NCI-H524 treated with DMSO at 0.1 percent for 48 hours (cell line): Measurements from ENCODE around the gene RIOK2.

Experiments used
- DNase-seq: peaks from one replicate; lab custom pipeline; 2025; lab: John Stamatoyannopoulos, UW

Gene RIOK2

DNA sequence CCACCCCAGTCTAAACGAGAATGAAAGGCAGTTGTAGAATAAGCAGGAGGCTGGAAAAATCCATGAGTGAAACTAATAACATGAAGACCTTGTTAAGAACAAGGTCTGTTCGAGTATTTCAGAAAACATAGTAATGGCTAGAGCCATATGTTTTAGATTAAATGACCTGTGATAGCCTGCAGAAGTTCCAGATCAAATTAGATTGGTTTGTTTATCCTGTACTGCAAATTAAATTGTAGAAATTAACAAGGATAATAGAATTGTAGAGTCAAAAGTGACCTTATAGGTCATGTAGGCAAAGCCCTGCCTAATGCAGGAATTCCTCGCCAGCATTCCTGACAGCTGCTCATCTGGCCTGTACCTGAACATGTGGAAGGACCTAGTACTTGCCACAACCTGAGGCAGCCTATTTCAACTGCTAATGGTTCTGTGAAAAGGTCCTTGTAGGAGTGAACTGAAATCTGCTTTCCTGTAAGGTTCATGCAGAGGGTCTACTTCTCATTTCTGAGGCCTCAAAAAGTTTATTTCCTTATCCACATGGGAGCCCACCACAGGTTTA is 57.8 kb downstream of the RIOK2 start:
- DNase-seq: no peak

DNA sequence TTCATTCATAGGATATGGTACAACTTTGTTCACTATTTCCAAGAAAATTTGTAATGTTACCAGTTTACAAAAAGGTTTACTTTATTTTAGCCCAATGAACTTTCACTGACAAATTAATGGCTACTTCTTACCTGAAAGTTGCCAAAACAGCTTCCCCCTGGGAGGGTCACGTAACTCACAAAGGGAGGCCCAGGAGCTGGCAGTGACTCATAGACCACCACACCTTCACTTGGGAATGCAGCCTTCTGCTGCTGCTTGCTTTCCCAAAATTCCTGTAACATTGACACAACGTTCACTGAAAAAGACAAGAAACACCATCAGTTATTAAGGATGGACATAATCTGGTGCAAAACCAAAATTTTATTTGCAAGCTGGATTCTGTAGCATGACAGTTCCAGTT is 58.7 kb downstream of the RIOK2 start:
- no peak for DNase-seq

DNA sequence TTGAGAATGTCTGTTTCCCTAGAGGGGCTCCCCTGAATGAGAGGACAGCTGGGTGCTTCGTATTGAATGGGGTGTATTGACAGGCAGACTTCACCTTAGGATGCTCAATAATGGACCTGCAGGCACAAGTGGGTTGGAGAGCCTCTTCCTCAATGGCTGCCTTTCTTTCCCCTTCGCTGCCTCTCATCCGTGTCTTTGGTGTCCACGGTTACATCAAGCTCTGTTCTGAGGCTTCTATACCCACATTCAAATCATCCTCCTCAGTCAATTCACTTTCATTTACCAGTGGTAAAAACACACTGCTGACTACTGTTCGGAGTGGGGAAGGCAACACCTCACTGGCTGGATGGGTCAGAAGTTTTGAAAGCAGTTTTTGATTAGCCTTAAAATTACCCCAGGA is 61.2 kb downstream of the RIOK2 start:
- no peak for DNase-seq

DNA sequence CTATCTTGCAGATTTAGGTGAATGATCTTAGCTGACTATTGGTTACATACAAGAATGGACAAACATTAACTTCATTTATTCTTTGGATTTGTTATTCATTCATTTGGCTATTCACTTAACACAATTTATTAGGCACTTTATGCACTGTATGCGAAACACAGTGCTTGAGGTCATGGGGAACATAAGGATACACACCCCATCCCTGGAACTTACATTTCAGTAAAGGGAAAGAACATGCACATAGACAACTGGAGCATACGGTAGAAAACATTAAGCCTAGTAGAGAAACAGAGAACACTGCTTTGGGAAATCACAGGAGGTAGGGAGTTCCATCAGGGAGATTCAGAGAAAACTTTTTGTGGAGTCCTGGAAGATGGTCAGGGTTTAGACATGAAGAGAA is 62.9 kb downstream of the RIOK2 start:
- no peak for DNase-seq

DNA sequence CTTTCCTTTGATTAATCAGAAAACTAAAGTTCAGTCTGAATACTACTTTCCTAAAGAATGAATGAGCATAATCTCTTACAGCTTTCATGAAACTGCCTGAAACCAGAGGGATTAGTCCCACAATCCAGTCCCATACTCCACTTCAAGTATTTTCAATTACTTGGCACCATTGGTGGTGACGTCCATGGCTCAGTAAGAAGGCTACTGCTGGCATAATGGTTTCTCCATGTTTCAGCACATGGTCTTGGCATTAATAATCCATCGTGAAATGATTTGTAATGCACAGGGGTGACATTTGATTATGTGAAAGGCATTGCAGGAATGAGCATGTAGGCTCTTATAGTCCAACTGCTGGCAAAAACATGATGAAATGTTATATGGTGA is 64.0 kb downstream of the RIOK2 start:
- no peak for DNase-seq

DNA sequence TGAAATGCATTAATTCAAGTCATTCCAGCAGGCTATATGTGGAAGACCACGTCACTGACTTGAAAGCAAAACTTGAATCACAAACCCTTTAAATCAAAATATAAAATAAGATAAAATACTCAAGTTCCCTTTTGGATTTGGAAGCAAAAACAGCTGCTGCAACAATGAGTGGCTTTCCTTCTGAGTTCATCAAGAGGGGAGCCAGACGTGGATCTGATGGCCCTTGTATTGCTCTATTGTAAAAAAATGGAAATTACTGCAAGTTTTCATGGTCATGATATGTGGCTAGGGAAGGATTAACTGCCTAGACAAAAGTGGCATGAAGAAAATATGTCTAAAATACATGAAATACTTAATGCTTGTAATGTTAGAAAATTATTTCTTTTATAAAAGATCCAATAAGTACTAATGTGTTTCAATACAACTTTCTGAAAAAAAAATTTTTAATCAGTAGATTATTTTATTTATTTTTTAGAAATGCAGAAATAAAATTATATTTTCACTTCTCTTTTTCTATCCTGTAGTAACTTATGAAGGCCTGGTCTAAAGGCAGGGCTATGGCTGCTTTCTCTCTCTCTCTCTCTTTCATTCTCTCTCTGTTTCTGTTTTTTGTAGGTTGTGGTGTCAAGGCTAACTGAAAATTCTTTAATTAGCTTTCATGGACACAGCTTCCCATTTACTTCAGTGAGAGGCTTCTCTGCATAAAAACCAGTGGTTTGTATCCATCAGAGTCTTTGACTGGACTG is 64.6 kb downstream of the RIOK2 start:
- no peak for DNase-seq

DNA sequence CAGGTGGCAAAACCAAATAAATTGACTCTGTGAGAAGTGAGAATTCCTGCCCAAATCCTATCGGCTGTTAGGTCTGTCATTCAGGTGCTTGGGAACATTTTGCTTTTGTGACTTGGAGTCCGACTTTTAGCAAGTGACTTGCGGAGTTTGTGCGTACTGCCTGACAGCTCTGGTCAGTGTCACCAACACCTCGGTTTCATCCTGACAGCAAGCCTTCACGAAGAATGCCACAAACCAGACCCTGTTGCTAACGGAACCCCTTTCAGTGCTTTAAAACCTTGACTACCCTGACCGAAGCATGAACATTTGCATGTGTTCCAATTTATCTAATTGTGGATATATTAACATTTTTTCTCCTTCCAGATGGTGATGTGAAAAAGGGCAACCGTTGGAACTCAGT is 67.1 kb downstream of the RIOK2 start:
- no peak for DNase-seq

DNA sequence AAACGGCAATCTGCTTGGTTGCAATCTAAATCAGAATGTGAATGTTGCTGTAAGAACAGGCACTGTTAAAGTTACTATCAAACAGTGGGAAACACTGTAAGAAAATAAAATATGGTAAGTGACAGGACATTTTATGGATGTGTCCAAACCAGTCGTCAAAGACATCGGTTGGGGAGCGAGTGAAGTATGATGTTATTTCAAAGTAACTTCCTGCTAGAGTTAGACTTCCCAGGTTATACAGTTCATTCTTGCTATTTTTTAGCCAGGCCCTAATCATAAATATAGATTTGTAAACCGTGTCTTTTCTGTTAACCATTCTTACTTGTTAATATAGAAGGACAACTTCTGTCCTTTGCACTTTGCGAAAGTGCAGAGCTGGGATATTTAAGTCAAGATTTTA is 70.8 kb downstream of the RIOK2 start:
- DNase-seq: no peak

DNA sequence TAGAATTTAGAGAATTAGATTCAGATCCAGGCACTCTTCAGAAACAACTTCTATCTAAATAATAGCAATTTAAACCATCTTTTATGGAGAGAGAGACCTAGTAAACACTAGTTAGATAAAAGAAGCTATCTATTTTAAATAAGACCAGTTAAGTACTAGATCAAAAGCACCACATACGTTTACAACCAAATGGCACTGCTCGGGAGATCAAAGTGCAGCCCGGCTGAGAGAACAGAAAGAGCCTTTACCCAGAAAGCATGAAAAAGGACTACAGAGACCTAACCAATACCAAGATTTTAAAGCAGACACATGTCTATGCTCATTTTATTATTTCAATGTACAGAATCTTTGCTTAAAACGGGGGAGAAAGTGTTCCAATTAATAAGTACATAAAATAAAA is 71.4 kb downstream of the RIOK2 start:
- no peak for DNase-seq

DNA sequence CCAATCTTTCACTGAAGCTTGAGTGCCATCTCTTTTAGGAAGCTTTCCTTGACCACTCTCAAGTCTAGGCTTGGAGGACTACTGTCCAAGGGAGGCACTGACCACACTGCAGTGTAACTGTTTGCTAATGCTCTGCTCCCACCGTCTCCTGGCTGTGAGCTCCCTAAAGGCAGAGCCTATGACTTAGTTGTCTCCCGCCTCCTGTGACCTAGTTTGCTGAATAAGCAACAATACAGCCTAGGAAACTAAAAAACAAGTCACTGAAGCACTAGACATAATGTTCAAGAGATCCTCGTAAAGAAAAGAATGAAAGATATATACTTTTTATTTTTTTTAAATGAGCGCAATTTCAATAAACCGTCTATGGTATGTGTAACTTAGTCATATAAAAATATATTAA is 72.0 kb downstream of the RIOK2 start:
- no peak for DNase-seq
